ENCODE results near the gene STEAP1B. TPM values are rescaled to one million over a fixed set of nuclear protein-coding genes. Genes with fewer than 3 reads are reported as not detected.
"Not testable (repeated sequence)": the region's sequence is repeated elsewhere in the genome, so short reads cannot be mapped to it uniquely, and the experiment has no call there.

The STEAP1B gene
- total RNA-seq, 1 donor from 2014 or later = 0.58 TPM

GRCh38 chr7:22544245-22544644 is 44.3 kb upstream of the STEAP1B start:
- peaks cover 4% of the 10 kb centered on the region for H3K27me3 Mint-ChIP-seq (ENCODE audit: low read depth)
- H3K36me3 Mint-ChIP-seq = no peaks in the 10 kb centered on the region
- H3K27ac Mint-ChIP-seq = no peak overlapping the region
- no peak for TF ChIP-seq CTCF (IDR thresholded peaks at IDR 0.05; ENCODE audit: unreplicated experiment)
- H3K4me1 Mint-ChIP-seq = peaks cover 11% of the 10 kb centered on the region
- no peaks in the 10 kb centered on the region for H3K9me3 Mint-ChIP-seq
- no peak for DNase-seq (ENCODE audit: low spot score in 2 of 2, unreplicated experiment in 2 of 2)
- no peak overlapping the region for H3K4me3 Mint-ChIP-seq

- peaks cover 11% of the 10 kb centered on the region for H3K4me1 Mint-ChIP-seq
- no peak overlapping the region for H3K4me3 Mint-ChIP-seq
- no peak overlapping the region for H3K27ac Mint-ChIP-seq
- no peaks in the 10 kb centered on the region for H3K36me3 Mint-ChIP-seq
- TF ChIP-seq CTCF (IDR thresholded peaks at IDR 0.05; ENCODE audit: unreplicated experiment) = no peak
- peaks cover 2% of the 10 kb centered on the region for H3K27me3 Mint-ChIP-seq (ENCODE audit: low read depth)
- H3K9me3 Mint-ChIP-seq = no peaks in the 10 kb centered on the region
- no peak for DNase-seq (ENCODE audit: low spot score in 2 of 2, unreplicated experiment in 2 of 2)
Observed at GRCh38 chr7:22543169-22543568, 43.2 kb upstream of the STEAP1B start.

DNA sequence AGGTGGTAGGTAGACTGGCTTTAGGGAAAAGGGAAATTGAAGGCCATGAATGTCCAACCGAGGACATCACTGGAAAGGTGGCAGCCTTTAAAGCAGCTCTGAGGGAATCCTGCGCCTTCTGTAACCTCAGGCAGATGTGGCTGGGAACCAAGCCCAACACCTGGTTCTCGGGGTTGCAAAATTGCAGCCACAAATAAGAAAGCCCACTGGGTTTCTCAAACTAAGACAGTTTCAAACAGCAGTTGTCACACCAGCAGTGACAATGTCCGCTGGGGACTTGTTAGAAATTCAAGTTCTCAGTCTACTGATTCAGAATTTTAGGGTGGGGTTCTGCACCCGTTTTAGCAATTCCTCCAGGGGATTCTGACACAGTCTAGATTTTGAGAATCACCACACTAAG is 42.7 kb upstream of the STEAP1B start:
- no peak for DNase-seq (ENCODE audit: low spot score in 2 of 2, unreplicated experiment in 2 of 2)
- Mint-ChIP-seq H3K27me3 (ENCODE audit: low read depth) (peaks cover 2% of the 10 kb centered on the region), H3K36me3 (no peaks in the 10 kb centered on the region), H3K27ac (no peak overlapping the region), H3K9me3 (no peaks in the 10 kb centered on the region), H3K4me3 (no peak overlapping the region), H3K4me1 (peaks cover 11% of the 10 kb centered on the region)
- TF ChIP-seq CTCF (IDR thresholded peaks at IDR 0.05; ENCODE audit: unreplicated experiment) = no peak

- TF ChIP-seq CTCF (IDR thresholded peaks at IDR 0.05; ENCODE audit: unreplicated experiment) = no peak
- no peak for DNase-seq (ENCODE audit: low spot score in 2 of 2, unreplicated experiment in 2 of 2)
- no peaks in the 10 kb centered on the region for H3K9me3 Mint-ChIP-seq
Observed at GRCh38 chr7:22542254-22542653, 42.3 kb upstream of the STEAP1B start.

GRCh38 chr7:22541789-22542188 is 41.8 kb upstream of the STEAP1B start:
- H3K4me1 Mint-ChIP-seq = peaks cover 11% of the 10 kb centered on the region
- H3K9me3 Mint-ChIP-seq = no peaks in the 10 kb centered on the region
- TF ChIP-seq CTCF (IDR thresholded peaks at IDR 0.05; ENCODE audit: unreplicated experiment) = no peak
- no peak overlapping the region for H3K27ac Mint-ChIP-seq
- no peaks in the 10 kb centered on the region for H3K27me3 Mint-ChIP-seq (ENCODE audit: low read depth)
- H3K4me3 Mint-ChIP-seq = no peak overlapping the region
- DNase-seq (ENCODE audit: low spot score in 2 of 2, unreplicated experiment in 2 of 2) = no peak
- H3K36me3 Mint-ChIP-seq = no peaks in the 10 kb centered on the region

More at GRCh38 chr7:22542254-22542653, 42.3 kb upstream of the STEAP1B start:
- Mint-ChIP-seq H3K4me1 (peaks cover 11% of the 10 kb centered on the region), H3K27ac (no peak overlapping the region), H3K36me3 (no peaks in the 10 kb centered on the region), H3K27me3 (ENCODE audit: low read depth) (no peaks in the 10 kb centered on the region), H3K4me3 (no peak overlapping the region)

- not testable (repeated sequence) for H3K4me1 Mint-ChIP-seq; H3K27ac Mint-ChIP-seq; H3K27me3 Mint-ChIP-seq (ENCODE audit: low read depth); DNase-seq (ENCODE audit: low spot score in 2 of 2, unreplicated experiment in 2 of 2); H3K4me3 Mint-ChIP-seq; H3K36me3 Mint-ChIP-seq
- peaks cover 11% of the 10 kb centered on the region for H3K9me3 Mint-ChIP-seq
Observed at GRCh38 chr7:22528537-22528936, 28.5 kb upstream of the STEAP1B start.

- not testable (repeated sequence) for H3K4me3 Mint-ChIP-seq; DNase-seq (ENCODE audit: low spot score in 2 of 2, unreplicated experiment in 2 of 2); H3K36me3 Mint-ChIP-seq; H3K27ac Mint-ChIP-seq; H3K4me1 Mint-ChIP-seq; H3K27me3 Mint-ChIP-seq (ENCODE audit: low read depth)
- H3K9me3 Mint-ChIP-seq = peaks cover 12% of the 10 kb centered on the region
Observed at GRCh38 chr7:22524353-22524947, 24.5 kb upstream of the STEAP1B start.
